Jurkat, Clone E6-1 (cell line): ENCODE results near the gene SCART1.

Source experiments
- DNase-seq: peaks from one replicate; pipeline ENCODE4 v3.0.0-alpha.2; 2011; ENCODE audit warnings: low read depth, low spot score
- H3K4me3 ChIP-seq: 2 replicates; pipeline ENCODE4 v1.5.1; 2011; ENCODE audit warnings: mild to moderate bottlenecking, low read length, control low read depth, moderate library complexity

Gene SCART1

DNA sequence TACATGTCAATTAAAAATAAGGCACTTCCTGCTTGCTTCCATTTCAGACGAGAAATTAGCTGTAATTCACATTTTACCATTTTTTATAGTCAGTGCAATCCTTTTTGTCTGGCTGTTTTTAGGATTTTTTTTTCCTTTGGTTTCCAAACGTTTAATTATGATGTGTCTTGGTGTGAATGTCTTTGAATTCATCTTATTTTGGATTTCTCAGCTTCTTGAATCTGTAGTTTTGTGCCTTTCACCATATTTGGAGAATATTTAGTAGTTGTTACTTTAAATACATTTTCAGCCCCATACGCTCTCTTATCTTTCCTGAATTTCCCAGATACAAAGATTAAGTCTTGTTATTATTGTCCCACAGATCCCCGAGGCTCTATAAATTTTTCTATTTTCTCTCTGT, 2.4 kb upstream of the SCART1 start:
- no peak for DNase-seq

DNA sequence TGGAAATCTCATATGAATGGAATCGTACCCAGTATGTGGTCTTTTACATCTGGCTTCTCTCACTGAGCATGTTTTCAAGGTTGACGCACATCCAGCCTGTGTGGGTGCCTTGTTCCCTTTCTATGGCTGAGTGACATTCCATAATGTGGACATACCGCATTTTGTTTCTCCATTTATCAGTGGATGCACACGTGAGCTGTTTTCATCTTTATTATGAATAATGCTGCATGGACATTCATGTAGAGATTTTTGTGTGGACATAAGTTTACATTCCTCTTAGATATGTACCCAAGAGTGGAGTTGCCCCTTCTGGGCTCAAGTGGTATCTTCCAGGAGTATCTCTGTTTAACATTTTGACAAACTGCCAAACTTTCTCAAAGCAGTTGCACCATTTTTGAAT, 1.3 kb upstream of the SCART1 start:
- DNase-seq = no peak
- H3K4me3 ChIP-seq = no peak overlapping the region

More for the DNA sequence above, 2.4 kb upstream of the SCART1 start:
- no peak overlapping the region for H3K4me3 ChIP-seq

DNA sequence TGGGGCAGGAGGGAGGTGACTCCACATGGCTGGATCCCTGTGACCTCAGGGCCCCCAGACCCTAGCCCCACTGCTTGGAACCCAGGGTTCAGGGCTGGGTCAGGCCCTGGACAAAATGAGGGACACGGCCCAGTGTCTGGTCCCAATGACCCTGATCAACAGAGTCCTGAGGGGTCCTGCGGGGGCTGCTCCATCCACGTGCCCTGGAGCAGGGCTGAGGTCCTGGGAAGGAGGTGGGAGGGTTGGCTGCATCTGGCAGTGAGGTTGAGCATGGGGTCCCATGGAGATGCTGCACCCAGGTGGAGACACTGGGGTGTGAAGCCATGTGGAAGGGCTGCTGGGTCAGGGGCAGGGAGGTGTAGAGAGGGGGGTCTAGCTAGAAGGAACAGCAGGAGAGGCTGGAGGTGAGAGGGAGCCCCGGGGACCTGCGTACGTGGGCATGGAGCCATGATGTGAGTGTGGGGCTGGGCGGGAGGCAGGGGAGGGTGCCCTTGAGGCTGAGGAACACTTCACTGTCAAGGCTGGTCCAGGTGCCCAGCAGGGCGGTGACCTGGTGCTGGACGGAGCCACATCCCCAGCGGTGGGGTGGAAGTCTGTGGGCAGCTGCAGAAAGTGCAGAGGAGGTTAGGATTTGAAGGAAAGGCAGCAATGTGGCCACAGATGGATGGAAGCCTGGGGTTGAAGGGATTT, 604 bp downstream of the SCART1 start:
- DNase-seq = no peak

DNA sequence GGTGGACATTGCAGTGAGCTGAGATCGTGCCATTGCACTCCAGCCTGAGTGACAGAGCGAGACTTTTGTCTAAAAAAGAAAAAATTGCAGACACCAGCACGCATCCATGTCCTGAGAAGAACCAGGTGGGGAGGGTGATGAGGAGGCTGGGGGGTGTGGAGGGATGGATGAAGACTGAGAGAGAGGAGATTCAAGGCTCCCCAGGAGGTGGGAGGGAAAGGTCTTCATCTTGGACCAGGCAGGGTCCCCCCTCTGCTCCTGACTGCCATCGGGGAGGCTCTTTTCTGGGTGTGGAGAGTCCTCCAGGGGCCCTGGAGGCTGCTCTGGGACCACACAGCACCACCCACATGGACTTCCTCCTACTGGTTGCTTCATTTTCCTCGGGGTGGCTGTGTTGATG, 1.5 kb downstream of the SCART1 start:
- no peak for DNase-seq
- no peak overlapping the region for H3K4me3 ChIP-seq

More for the DNA sequence above, 604 bp downstream of the SCART1 start:
- no peak overlapping the region for H3K4me3 ChIP-seq

DNA sequence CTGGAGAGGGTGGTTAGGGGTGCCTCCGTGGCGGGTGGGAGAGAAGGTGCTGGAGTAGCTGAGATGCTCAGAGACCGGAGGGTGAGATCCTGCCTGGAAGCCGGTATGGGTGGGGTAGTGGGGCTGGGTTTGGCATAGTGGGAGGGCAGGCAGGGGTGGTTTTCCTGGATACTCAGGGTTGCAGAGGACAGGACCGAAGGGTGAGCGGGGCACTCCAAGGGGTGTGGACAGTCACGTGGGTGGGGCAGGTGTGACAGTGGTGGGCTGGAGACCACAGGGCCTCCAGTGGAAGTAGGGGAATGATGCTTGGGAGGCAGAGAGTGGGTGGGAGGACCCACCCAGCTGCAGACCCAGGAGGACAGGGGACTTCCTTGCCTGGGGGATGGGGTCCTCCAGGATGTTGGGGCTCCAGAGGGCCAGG, 1.9 kb downstream of the SCART1 start:
- DNase-seq = no peak
- no peak overlapping the region for H3K4me3 ChIP-seq

DNA sequence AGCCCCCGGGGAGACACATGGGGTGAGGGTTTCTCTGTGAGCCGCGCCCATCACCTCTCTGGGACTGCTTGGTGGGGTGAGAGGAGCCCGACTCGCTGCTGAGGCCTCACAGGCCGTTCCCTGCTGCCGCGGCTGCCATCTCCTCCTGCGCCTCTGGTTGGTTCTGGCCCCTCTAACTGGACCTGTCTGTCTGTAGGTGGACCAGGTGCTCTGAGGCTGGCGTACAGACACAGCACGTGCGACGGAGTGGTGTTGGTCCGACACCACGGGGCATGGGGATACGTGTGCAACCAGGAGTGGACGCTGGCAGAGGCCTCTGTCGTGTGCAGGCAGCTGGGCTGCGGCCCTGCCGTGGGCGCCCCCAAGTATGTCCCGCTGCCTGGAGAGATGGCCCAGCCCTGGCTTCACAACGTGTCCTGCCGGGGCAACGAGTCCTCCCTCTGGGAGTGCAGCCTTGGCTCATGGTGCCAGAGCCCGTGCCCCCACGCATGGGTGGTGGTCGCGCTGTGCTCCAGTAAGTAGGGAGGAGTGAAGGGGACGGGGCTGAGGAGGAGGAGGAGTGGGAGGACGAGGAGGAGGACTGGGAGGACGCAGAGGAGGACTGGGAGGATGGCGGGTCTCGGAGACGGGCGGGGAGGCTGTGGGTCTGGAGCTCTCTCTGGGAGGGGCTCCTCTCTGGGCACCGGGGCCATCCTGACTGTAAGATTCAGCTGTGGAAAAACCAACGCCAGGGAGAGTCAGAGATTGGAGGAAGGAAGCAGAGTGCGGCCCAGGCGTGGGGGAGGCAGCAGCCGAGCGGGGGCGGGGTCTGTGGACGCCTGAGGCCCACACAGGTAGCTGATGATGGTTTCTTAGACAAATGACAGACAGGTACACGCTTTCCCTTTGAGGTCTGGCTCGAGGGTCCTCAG, 2.6 kb downstream of the SCART1 start:
- no peak overlapping the region for H3K4me3 ChIP-seq
- no peak for DNase-seq

DNA sequence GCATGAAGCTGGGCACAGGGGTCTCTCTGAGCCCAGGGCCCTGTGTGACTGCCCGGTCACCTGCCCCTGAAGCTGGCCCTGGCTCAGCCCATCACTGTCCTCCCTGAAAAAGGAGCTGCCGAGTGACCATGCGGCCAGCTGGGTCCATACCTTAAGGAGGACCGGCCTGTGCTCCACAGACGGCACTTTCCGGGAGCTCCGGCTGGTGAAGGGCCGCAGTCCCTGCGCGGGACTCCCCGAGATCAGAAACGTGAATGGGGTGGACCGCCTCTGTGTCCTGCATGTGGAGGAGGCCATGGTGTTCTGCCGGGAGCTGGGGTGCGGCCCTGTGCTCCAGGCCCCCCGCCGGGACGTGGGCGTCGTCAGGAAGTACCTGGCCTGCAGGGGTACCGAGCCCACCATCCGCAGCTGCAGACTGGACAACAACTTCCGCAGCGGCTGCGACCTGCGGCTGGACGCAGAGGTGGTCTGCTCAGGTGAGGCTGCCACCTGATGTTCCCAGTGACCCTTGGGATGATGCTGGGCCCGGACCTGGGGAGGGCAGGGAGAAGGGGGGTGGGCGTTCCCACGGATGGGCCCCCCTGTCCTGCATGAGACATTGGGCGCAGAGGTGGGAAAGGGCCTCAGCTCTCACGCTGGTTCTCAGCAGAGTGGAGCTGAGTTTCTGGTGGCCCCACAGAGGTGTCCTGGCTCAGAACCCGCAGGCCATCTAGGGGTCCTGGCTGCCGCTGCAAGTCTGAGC, 3.5 kb downstream of the SCART1 start:
- no peak overlapping the region for H3K4me3 ChIP-seq
- DNase-seq = no peak

DNA sequence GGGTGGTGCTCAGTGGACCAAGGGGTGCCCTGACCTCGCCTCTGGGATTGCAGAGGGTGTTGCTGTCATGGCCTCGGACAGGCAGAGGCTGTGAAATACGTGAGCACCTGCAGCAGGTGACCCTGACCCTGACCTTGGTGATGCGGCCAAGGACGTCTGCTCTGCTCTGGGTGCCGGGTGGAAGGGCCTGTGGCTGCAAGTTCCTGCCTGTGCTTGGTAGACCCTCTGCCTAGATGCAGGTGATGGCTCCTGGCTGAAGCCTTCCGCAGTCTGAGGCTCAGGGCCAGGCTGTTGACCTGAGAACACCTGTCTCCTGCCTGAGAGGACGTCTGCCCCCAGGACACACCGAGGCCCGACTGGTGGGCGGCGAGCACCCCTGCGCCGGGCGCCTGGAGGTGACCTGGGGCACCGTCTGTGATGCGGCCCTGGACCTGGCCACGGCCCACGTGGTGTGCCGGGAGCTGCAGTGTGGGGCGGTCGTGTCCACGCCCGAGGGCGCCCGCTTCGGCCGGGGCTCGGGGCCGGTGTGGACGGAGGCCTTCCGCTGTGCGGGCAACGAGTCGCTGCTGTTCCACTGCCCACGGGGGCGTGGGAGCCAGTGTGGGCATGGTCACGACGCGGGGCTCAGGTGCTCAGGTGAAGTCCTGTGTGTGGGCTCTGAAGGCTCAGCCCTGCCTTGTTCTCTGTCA, 4.4 kb downstream of the SCART1 start:
- H3K4me3 ChIP-seq = no peak overlapping the region
- no peak for DNase-seq

DNA sequence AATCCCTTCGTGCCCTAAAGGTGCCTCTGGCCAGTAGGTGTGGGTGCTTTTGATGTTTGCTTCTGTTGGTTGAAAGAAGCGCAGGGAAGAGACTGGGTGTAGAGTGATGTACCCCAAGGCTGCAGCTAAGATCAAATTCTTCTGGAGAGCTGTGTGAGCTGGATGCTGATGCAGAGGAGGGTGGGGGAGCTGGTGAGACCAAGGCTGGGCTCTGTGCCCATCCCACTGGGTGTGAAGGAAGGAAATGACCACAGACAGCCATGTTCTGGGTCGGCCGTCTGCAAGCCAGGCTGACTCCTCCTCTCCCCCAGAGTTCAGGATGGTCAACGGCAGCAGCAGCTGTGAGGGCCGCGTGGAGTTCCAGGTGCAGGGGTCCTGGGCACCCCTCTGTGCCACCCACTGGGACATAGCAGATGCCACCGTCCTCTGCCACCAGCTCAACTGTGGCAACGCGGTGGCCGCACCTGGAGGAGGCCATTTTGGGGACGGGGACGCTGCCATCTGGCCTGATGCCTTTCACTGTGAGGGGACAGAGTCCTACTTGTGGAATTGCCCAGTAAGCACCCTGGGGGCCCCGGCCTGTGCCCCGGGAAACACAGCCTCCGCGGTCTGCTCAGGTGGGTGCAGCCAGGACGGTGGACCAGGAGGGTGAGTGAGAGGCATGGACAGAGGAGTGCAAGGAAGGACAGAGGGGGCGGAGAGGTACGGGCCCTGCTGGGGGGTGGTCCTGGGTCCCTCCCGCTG, 5.1 kb downstream of the SCART1 start:
- no peak overlapping the region for H3K4me3 ChIP-seq
- no peak for DNase-seq

DNA sequence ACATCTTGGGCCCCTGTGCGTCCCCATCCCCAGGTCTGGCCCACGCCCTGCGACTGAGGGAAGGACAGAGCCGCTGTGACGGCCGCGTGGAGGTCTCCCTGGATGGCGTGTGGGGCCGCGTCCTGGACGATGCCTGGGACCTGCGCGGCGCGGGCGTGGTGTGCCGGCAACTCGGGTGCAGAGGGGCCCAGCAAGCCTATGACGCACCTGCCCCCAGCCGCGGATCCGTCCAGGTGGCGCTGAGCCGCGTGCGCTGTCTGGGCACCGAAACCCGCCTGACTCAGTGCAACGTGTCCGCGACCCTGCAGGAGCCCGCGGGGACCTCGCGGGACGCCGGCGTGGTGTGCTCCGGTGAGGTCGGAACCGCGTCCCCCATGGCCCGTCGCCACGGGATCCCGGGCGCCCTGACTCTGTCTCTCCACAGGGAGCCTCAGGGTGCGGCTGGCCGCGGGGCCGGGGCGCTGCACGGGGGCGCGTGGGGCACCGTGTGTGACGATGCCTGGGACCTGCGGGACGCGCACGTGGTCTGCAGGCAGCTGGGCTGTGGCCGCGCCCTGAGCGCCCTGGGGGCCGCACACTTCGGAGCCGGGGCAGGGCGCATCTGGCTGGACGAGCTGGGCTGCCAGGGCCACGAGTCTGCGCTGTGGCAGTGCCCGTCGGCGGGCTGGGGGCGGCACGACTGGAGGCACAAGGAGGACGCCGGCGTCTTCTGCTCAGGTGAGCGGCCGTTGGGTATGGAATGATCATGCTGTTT, 5.9 kb downstream of the SCART1 start:
- H3K4me3 ChIP-seq = no peak overlapping the region
- DNase-seq = no peak

DNA sequence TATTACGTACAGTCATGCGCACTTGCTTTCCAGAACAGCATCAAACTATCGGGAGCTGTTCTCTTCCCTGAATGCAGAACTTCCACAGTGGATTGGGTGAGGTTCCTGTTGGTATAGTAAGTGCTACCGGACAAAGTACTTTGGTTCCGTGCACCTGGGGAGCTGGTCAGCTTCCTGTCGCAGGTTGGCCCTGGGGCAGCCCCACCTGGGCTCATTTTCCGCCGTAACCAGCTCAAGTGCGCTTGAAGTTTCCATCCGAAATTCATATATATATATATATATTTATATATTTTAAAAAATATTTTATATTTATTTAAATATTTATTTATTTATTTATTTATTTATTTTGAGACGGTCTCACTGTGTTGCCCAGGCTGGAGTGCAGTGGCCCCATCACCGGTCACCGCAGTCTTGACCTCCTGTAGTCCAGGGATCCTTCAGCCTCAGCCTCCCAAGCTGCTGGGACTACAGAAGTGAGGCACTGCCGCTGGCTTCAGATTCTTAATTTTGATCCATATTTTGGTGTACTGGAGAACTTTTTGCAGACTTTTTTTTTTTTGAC, 6.5 kb downstream of the SCART1 start:
- no peak overlapping the region for H3K4me3 ChIP-seq
- DNase-seq = no peak

DNA sequence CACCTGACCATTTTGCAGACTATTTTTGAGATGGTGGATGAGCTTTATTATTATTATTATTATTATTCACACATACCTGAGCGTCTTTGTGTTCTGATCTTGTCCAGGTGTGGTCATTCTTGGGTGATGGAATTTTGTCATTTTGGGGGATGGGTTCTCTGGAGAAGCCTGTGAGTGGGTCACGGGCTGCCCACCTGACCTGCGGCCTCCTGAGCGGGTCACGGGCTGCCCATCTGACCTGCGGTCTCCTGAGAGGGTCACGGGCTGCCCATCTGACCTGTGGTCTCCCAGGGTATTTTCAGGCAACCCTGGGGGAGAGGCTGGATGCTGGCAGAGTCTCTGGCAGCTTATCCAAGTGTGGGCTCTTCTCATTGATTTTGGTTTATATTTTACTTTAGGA, 7.3 kb downstream of the SCART1 start:
- H3K4me3 ChIP-seq = no peak overlapping the region
- DNase-seq = no peak

DNA sequence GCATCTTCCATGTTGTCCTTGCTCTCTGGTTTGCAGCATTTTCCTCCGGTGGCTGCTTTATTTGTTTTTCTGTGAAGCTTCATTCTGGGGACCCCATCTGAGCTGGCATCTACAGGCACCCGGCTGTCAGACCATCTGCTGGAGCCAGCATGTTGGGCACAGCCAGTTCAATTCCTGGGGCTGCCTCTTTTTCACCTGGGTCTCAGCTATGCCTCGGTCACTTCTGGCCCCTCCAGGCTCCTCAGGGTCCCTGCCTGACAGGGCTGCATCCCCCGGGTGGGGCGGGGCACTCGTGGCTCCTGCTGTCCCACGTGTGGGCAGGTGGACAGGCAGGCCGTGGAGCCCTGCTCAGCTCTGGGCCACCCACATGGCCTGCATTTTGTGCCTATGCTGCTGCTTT, 8.1 kb downstream of the SCART1 start:
- H3K4me3 ChIP-seq = no peak overlapping the region
- no peak for DNase-seq

DNA sequence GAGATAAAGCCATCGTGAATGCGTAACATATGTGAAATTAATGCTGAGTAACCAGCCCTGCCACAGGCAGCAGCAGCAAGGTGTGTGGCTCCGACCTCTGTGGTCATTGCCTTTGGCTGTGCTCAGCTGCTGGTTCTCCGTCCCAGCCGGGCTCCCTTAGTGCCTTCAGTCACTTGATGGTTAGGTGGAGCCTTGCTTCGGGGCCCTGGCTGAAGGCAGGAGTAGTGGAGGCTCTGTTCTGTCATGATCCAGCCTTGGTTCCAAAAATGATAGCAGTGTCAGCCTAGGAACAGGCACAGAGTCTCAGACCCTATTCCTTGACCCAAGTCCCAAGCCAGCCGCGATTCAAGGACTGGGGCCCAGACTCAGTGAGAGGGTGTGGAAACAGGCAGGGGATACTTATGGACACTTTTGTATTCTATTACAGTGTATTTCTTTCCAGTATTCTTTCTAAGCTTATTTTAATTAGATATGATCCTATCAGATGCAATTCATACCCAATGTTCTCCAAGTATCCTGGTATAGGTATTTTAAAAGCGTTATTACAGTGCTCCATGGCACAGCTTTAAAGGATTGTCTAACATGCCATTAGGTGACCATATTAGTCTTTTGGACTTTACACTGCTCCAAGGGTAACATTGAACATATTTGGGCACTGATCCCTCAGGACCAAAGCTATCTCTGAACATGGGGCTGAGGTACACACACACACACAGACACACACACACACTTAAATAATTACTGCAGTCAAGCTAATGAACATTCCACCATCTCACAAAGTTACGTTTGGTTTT, 9.0 kb downstream of the SCART1 start:
- DNase-seq = no peak
- H3K4me3 ChIP-seq = no peak overlapping the region

DNA sequence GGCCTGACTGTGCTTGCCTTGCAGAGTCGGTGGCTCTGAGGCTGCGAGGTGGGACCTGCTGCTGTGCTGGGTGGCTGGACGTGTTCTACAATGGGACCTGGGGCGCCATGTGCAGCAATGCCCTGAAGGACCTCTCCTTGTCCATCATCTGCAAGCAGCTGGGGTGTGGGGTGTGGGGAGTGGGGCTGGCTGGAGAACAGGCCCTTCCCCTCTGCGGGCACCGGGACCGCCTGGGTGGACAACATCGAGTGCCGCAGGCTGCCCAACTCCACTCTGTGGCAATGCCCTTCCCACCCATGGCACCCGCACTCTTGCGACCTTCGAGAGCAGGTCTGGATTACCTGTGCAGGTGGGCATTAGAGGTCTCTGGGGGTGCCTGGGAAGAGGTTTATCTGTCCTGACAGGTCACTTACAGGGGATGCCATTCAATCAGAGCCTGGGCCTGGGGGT, 10.9 kb downstream of the SCART1 start:
- no peak for DNase-seq
- no peak overlapping the region for H3K4me3 ChIP-seq

DNA sequence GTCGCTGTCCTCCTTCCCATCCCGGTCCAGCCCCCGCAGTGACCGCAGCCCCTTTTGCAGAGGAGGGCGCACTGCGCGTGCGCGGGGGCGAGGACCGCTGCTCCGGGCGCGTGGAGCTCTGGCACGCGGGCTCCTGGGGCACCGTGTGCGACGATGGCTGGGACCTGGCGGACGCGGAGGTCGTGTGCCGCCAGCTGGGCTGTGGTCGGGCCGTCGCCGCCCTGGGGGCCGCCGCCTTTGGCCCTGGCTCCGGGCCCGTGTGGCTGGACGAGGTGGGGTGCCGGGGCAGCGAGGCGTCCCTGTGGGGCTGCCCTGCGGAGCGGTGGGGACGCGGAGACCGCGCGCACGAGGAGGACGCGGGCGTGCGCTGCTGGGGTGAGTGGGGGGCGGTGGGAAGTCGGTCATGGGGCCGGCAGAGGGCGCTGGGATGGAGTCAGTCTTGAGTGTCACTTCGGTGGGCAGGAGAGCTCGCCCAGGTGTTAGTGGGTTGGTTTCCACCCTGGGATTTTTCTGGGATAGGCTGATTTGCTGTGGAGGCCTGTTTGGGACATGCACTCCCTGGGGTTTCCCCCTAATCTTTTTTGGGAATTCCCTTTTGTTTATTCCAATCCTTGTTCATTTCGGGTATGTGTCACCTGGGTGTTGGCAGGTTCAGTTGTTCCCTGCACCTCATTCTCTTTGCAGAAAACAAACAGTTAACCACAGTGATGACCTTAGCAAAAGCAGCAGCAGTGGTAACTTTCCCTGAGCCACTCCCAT, 11.6 kb downstream of the SCART1 start:
- no peak overlapping the region for H3K4me3 ChIP-seq
- no peak for DNase-seq
